ENCODE measurements around the gene EDA.

The EDA gene

DNA sequence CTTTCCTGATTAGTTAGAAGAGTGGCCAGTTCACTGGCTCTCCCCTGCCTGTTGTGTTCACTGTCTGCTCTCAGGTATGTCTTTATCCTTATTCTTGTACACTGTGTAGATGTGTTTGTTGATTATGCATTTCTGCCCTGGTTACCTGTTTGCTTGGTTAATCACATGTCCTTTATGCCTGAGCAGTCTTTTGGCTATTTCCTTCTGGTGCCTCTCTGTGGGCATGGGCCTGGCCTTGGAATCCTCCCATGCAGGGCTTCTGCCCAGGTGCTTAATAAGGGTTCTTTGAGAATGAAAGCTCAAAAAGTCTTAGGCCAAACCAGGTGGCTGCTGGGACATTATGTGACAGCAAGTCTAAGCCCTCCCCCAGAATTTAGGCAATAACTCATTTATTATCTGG is 472.8 kb downstream of the EDA start:
- Mint-ChIP-seq H3K27ac (no peak overlapping the region), H3K4me1 (no peaks in the 10 kb centered on the region)

More for the DNA sequence above, 472.8 kb downstream of the EDA start:
- Mint-ChIP-seq H3K9me3 (no peaks in the 10 kb centered on the region), H3K36me3 (no peaks in the 10 kb centered on the region), H3K4me3 (no peak overlapping the region)
- DNase-seq (ENCODE audit: low spot score in 2 of 2) (no peak), ATAC-seq (no peak)
